Measurements from ENCODE around the gene UNC5CL. TPM values are rescaled to one million over a fixed set of nuclear protein-coding genes. Genes with fewer than 3 reads are reported as not detected.
A peak's percentile ranks its signal among the peaks of the same experiment; 100 is the strongest.

The UNC5CL gene
- total RNA-seq, 1 experiment from 2014 or later, result 0.41 TPM

GRCh38 chr6:41000248-41000647, 38.8 kb downstream of the UNC5CL start:
- H3K4me3 ChIP-seq (ENCODE audit: low read depth, low read length, poor library complexity, severe bottlenecking), result no peak overlapping the region
- no peaks in the 10 kb centered on the region for H3K9me3 ChIP-seq (ENCODE audit: low read depth, low read length, poor library complexity, severe bottlenecking)
- peaks cover 13% of the 10 kb centered on the region for H3K4me1 ChIP-seq (ENCODE audit: insufficient read depth, low read length, poor library complexity, severe bottlenecking)
- no peak for DNase-seq (ENCODE audit: low spot score)
- TF ChIP-seq EZH2 (IDR thresholded peaks at IDR 0.05; ENCODE audit: borderline replicate concordance, low read depth, low read length, poor library complexity, severe bottlenecking), result no peak
- TF ChIP-seq CTCF (conservative IDR thresholded peaks at IDR 0.05; ENCODE audit: low read depth, low read length), result no peak
- H3K27ac ChIP-seq (ENCODE audit: low read depth, low read length, poor library complexity, severe bottlenecking), result no peak overlapping the region
- CTCF ChIA-PET, result no interaction called here
- POLR2A ChIA-PET (ENCODE audit: low non-redundant PET), result no interaction called here
- peaks cover 9% of the 10 kb centered on the region for H3K27me3 ChIP-seq (replicated peaks; ENCODE audit: insufficient read depth, low read depth, low read length, poor library complexity)
- H3K36me3 ChIP-seq (ENCODE audit: insufficient read depth, low read length, poor library complexity, severe bottlenecking), result no peaks in the 10 kb centered on the region
- intact Hi-C loops (cut with micrococcal nuclease; ENCODE audit: unreplicated experiment), result loop anchor here (10.0 kb wide), 1 partner anchor 315 kb away; no protein-coding TSS in a partner anchor
- no TSS peak for BruUV-seq (replicated peaks)

- no peaks in the 10 kb centered on the region for H3K9me3 ChIP-seq (ENCODE audit: low read depth, low read length, poor library complexity, severe bottlenecking)
- H3K4me3 ChIP-seq (ENCODE audit: low read depth, low read length, poor library complexity, severe bottlenecking), result no peak overlapping the region
- no peaks in the 10 kb centered on the region for H3K36me3 ChIP-seq (ENCODE audit: insufficient read depth, low read length, poor library complexity, severe bottlenecking)
- TF ChIP-seq CTCF (conservative IDR thresholded peaks at IDR 0.05; ENCODE audit: low read depth, low read length) (peak; percentile 31; the same call in 1 of the 2 replicates), EZH2 (IDR thresholded peaks at IDR 0.05; ENCODE audit: borderline replicate concordance, low read depth, low read length, poor library complexity, severe bottlenecking) (no peak)
- H3K27ac ChIP-seq (ENCODE audit: low read depth, low read length, poor library complexity, severe bottlenecking), result no peak overlapping the region
- ChIA-PET CTCF (no interaction called here), POLR2A (ENCODE audit: low non-redundant PET) (no interaction called here)
- H3K4me1 ChIP-seq (ENCODE audit: insufficient read depth, low read length, poor library complexity, severe bottlenecking), result peaks cover 13% of the 10 kb centered on the region
- DNase-seq (ENCODE audit: low spot score), result peak; percentile 22
- intact Hi-C loops (cut with micrococcal nuclease; ENCODE audit: unreplicated experiment), result no loop called here
- no TSS peak for BruUV-seq (replicated peaks)
- H3K27me3 ChIP-seq (replicated peaks; ENCODE audit: insufficient read depth, low read depth, low read length, poor library complexity), result peaks cover 9% of the 10 kb centered on the region
Observed at GRCh38 chr6:40999569-40999968, 39.5 kb downstream of the UNC5CL start.

GRCh38 chr6:40998661-40999060, 40.4 kb downstream of the UNC5CL start:
- peaks cover 9% of the 10 kb centered on the region for H3K27me3 ChIP-seq (replicated peaks; ENCODE audit: insufficient read depth, low read depth, low read length, poor library complexity)
- POLR2A ChIA-PET (ENCODE audit: low non-redundant PET), result no interaction called here
- DNase-seq (ENCODE audit: low spot score), result no peak

More at GRCh38 chr6:40998661-40999060, 40.4 kb downstream of the UNC5CL start:
- no peaks in the 10 kb centered on the region for H3K36me3 ChIP-seq (ENCODE audit: insufficient read depth, low read length, poor library complexity, severe bottlenecking)
- H3K27ac ChIP-seq (ENCODE audit: low read depth, low read length, poor library complexity, severe bottlenecking), result no peak overlapping the region
- TF ChIP-seq EZH2 (IDR thresholded peaks at IDR 0.05; ENCODE audit: borderline replicate concordance, low read depth, low read length, poor library complexity, severe bottlenecking) (no peak), CTCF (conservative IDR thresholded peaks at IDR 0.05; ENCODE audit: low read depth, low read length) (no peak)
- no peaks in the 10 kb centered on the region for H3K9me3 ChIP-seq (ENCODE audit: low read depth, low read length, poor library complexity, severe bottlenecking)
- no peak overlapping the region for H3K4me3 ChIP-seq (ENCODE audit: low read depth, low read length, poor library complexity, severe bottlenecking)
- no TSS peak for BruUV-seq (replicated peaks)
- H3K4me1 ChIP-seq (ENCODE audit: insufficient read depth, low read length, poor library complexity, severe bottlenecking), result peaks cover 13% of the 10 kb centered on the region
- CTCF ChIA-PET, result no interaction called here
- intact Hi-C loops (cut with micrococcal nuclease; ENCODE audit: unreplicated experiment), result no loop called here
